ENCODE measurements around the gene CA6. TPM values are rescaled to one million over a fixed set of nuclear protein-coding genes. Genes with fewer than 3 reads are reported as not detected.
A peak's percentile ranks its signal among the peaks of the same experiment; 100 is the strongest.
"Not testable (repeated sequence)": the region's sequence is repeated elsewhere in the genome, so short reads cannot be mapped to it uniquely, and the experiment has no call there.

Gene CA6
- polyA plus RNA-seq, 3 donors from 2014 or later, result not detected

- no peak overlapping the region for H3K4me3 Mint-ChIP-seq
- H3K27ac Mint-ChIP-seq, result no peak overlapping the region
- no peak for DNase-seq
- H3K4me1 Mint-ChIP-seq, result no peaks in the 10 kb centered on the region
- peaks cover 0 to 2% (median 1%) of the 10 kb centered on the region in 3 donors for H3K27me3 Mint-ChIP-seq (ENCODE audit: low read depth in 3 of 3)
- no peaks in the 10 kb centered on the region for H3K9me3 Mint-ChIP-seq
- H3K36me3 Mint-ChIP-seq, result no peaks in the 10 kb centered on the region
These were observed 34.0 kb upstream of the CA6 start for GRCh38 chr1:8911416-8912309.

GRCh38 chr1:8913457-8913856, 32.2 kb upstream of the CA6 start:
- DNase-seq, result no peak
- H3K4me1 Mint-ChIP-seq, result peaks cover 0 to 2% of the 10 kb centered on the region in 2 donors
- no peak overlapping the region for H3K4me3 Mint-ChIP-seq
- no peak overlapping the region for H3K27ac Mint-ChIP-seq
- H3K27me3 Mint-ChIP-seq (ENCODE audit: low read depth in 3 of 3), result peaks cover 0 to 4% (median 0%) of the 10 kb centered on the region in 3 donors
- no peaks in the 10 kb centered on the region for H3K9me3 Mint-ChIP-seq
- H3K36me3 Mint-ChIP-seq, result no peaks in the 10 kb centered on the region

- Mint-ChIP-seq H3K9me3 (no peaks in the 10 kb centered on the region), H3K27ac (no peak overlapping the region), H3K4me3 (no peak overlapping the region), H3K36me3 (no peaks in the 10 kb centered on the region), H3K27me3 (ENCODE audit: low read depth in 3 of 3) (peaks cover 0 to 4% (median 0%) of the 10 kb centered on the region in 3 donors), H3K4me1 (peaks cover 0 to 2% of the 10 kb centered on the region in 2 donors)
- DNase-seq, result no peak
These were observed 31.2 kb upstream of the CA6 start for GRCh38 chr1:8914466-8914865.

GRCh38 chr1:8915446-8915845, 30.2 kb upstream of the CA6 start:
- Mint-ChIP-seq H3K4me1 (peaks cover 2 to 4% of the 10 kb centered on the region in 2 donors), H3K27ac (peak overlapping the region in 1 of 6 donors; percentile 33), H3K27me3 (ENCODE audit: low read depth in 3 of 3) (peaks cover 0 to 4% (median 0%) of the 10 kb centered on the region in 3 donors), H3K4me3 (no peak overlapping the region), H3K36me3 (no peaks in the 10 kb centered on the region), H3K9me3 (no peaks in the 10 kb centered on the region)
- no peak for DNase-seq

GRCh38 chr1:8917536-8917935, 28.1 kb upstream of the CA6 start:
- H3K4me1 Mint-ChIP-seq, result peaks cover 16% of the 10 kb centered on the region in 2 donors
- not testable (repeated sequence) for H3K36me3 Mint-ChIP-seq; H3K4me3 Mint-ChIP-seq; DNase-seq; H3K27me3 Mint-ChIP-seq (ENCODE audit: low read depth in 3 of 3); H3K27ac Mint-ChIP-seq; H3K9me3 Mint-ChIP-seq

- Mint-ChIP-seq H3K9me3 (no peaks in the 10 kb centered on the region), H3K27ac (no peak overlapping the region), H3K4me3 (no peak overlapping the region), H3K36me3 (no peaks in the 10 kb centered on the region), H3K27me3 (ENCODE audit: low read depth in 3 of 3) (peaks cover 0 to under 1% (median 0%) of the 10 kb centered on the region in 3 donors), H3K4me1 (peaks cover 16% of the 10 kb centered on the region in 2 donors)
- no peak for DNase-seq
These were observed 22.7 kb upstream of the CA6 start for GRCh38 chr1:8922962-8923361.

GRCh38 chr1:8925406-8925805, 20.3 kb upstream of the CA6 start:
- H3K27me3 Mint-ChIP-seq (ENCODE audit: low read depth in 3 of 3), result no peaks in the 10 kb centered on the region
- H3K4me3 Mint-ChIP-seq, result no peak overlapping the region
- no peaks in the 10 kb centered on the region for H3K9me3 Mint-ChIP-seq
- H3K4me1 Mint-ChIP-seq, result peaks cover 12 to 14% of the 10 kb centered on the region in 2 donors
- H3K36me3 Mint-ChIP-seq, result no peaks in the 10 kb centered on the region
- DNase-seq, result no peak
- no peak overlapping the region for H3K27ac Mint-ChIP-seq

- Mint-ChIP-seq H3K27ac (no peak overlapping the region), H3K27me3 (ENCODE audit: low read depth in 3 of 3) (no peaks in the 10 kb centered on the region), H3K4me1 (peaks cover 7 to 9% of the 10 kb centered on the region in 2 donors), H3K4me3 (no peak overlapping the region), H3K36me3 (no peaks in the 10 kb centered on the region), H3K9me3 (no peaks in the 10 kb centered on the region)
- DNase-seq, result no peak
These were observed 19.7 kb upstream of the CA6 start for GRCh38 chr1:8925960-8926359.

- Mint-ChIP-seq H3K4me1 (no peaks in the 10 kb centered on the region), H3K36me3 (no peaks in the 10 kb centered on the region), H3K27ac (no peak overlapping the region), H3K4me3 (no peak overlapping the region), H3K9me3 (no peaks in the 10 kb centered on the region), H3K27me3 (ENCODE audit: low read depth in 3 of 3) (no peaks in the 10 kb centered on the region)
- no peak for DNase-seq
These were observed 18.7 kb upstream of the CA6 start for GRCh38 chr1:8926707-8927694.

GRCh38 chr1:8930116-8930515, 15.6 kb upstream of the CA6 start:
- Mint-ChIP-seq H3K9me3 (peaks cover 0 to 3% (median 0%) of the 10 kb centered on the region in 6 donors), H3K36me3 (no peaks in the 10 kb centered on the region), H3K4me3 (no peak overlapping the region), H3K27me3 (ENCODE audit: low read depth in 3 of 3) (no peaks in the 10 kb centered on the region), H3K4me1 (no peaks in the 10 kb centered on the region), H3K27ac (no peak overlapping the region)
- DNase-seq, result no peak

GRCh38 chr1:8937051-8937450, 8.6 kb upstream of the CA6 start:
- not testable (repeated sequence) for H3K9me3 Mint-ChIP-seq; H3K36me3 Mint-ChIP-seq; H3K4me1 Mint-ChIP-seq; H3K27me3 Mint-ChIP-seq (ENCODE audit: low read depth in 3 of 3); H3K4me3 Mint-ChIP-seq; DNase-seq; H3K27ac Mint-ChIP-seq

- no peak overlapping the region for H3K4me3 Mint-ChIP-seq
- no peaks in the 10 kb centered on the region for H3K36me3 Mint-ChIP-seq
- no peak overlapping the region for H3K27ac Mint-ChIP-seq
- peaks cover 3 to 10% of the 10 kb centered on the region in 2 donors for H3K4me1 Mint-ChIP-seq
- peaks cover 0 to 6% (median 0%) of the 10 kb centered on the region in 3 donors for H3K27me3 Mint-ChIP-seq (ENCODE audit: low read depth in 3 of 3)
- no peak for DNase-seq
- H3K9me3 Mint-ChIP-seq, result peaks cover 0 to 3% (median 0%) of the 10 kb centered on the region in 6 donors
These were observed 8.0 kb upstream of the CA6 start for GRCh38 chr1:8937701-8938100.

GRCh38 chr1:8938232-8938999, 7.3 kb upstream of the CA6 start:
- no peak overlapping the region for H3K27ac Mint-ChIP-seq
- peaks cover 0 to 3% (median 0%) of the 10 kb centered on the region in 6 donors for H3K9me3 Mint-ChIP-seq
- peaks cover 0 to 6% (median 1%) of the 10 kb centered on the region in 3 donors for H3K27me3 Mint-ChIP-seq (ENCODE audit: low read depth in 3 of 3)
- H3K36me3 Mint-ChIP-seq, result no peaks in the 10 kb centered on the region
- H3K4me3 Mint-ChIP-seq, result no peak overlapping the region
- H3K4me1 Mint-ChIP-seq, result peaks cover 3 to 10% of the 10 kb centered on the region in 2 donors
- no peak for DNase-seq

Data from immature natural killer cell (primary cell).